ENCODE measurements around the gene CACNG5.

DNA sequence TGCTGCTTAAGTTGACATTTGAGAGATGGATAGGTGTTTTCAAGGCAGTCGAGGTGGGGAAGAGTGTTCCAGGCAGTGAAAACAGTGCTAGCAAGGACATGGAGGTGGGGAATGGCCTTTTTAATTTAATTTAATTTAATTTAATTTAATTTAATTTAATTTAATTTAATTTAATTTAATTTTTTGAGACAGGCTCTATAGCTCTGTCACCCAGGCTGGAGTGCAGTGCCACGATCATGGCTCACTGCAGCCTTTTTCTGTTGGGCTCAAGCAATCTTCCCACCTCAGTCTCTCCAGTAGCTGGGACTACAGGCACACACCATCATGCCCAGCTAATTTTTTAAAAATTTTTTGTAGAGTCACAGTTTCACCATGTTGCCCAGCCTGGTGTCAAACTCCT is 97.4 kb downstream of the CACNG5 start:
- TF ChIP-seq POLR2AphosphoS5 (IDR thresholded peaks at IDR 0.05): no peak
- no peak for TF ChIP-seq EP300 (IDR thresholded peaks at IDR 0.05)
- TF ChIP-seq, protein P1, sequence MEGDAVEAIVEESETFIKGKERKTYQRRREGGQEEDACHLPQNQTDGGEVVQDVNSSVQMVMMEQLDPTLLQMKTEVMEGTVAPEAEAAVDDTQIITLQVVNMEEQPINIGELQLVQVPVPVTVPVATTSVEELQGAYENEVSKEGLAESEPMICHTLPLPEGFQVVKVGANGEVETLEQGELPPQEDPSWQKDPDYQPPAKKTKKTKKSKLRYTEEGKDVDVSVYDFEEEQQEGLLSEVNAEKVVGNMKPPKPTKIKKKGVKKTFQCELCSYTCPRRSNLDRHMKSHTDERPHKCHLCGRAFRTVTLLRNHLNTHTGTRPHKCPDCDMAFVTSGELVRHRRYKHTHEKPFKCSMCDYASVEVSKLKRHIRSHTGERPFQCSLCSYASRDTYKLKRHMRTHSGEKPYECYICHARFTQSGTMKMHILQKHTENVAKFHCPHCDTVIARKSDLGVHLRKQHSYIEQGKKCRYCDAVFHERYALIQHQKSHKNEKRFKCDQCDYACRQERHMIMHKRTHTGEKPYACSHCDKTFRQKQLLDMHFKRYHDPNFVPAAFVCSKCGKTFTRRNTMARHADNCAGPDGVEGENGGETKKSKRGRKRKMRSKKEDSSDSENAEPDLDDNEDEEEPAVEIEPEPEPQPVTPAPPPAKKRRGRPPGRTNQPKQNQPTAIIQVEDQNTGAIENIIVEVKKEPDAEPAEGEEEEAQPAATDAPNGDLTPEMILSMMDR (IDR thresholded peaks at IDR 0.05): no peak
- TF ChIP-seq POLR2A (IDR thresholded peaks at IDR 0.05): no peak

All from gastroesophageal sphincter (tissue), 3 donors.